ENCODE data around the gene TPPP3. TPM values are rescaled to one million over a fixed set of nuclear protein-coding genes. Genes with fewer than 3 reads are reported as not detected.
"Not testable (repeated sequence)": the region's sequence is repeated elsewhere in the genome, so short reads cannot be mapped to it uniquely, and the experiment has no call there.

The TPPP3 gene
- total RNA-seq, 1 experiment from 2014 or later: 70.5 TPM

- no peak for DNase-seq (ENCODE audit: low spot score)
Observed at GRCh38 chr16:67390816-67391423, 2.4 kb downstream of the TPPP3 start.

- DNase-seq (ENCODE audit: low spot score): no peak
Observed at GRCh38 chr16:67389911-67390815, 3.1 kb downstream of the TPPP3 start.

GRCh38 chr16:67388591-67388990 lies 4.7 kb downstream of the TPPP3 start:
- no peak for DNase-seq (ENCODE audit: low spot score)

GRCh38 chr16:67388191-67388590 lies 5.1 kb downstream of the TPPP3 start:
- no peak for DNase-seq (ENCODE audit: low spot score)

GRCh38 chr16:67387479-67388079 lies 5.7 kb downstream of the TPPP3 start:
- DNase-seq (ENCODE audit: low spot score): no peak

- DNase-seq (ENCODE audit: low spot score): no peak
Observed at GRCh38 chr16:67386861-67387455, 6.3 kb downstream of the TPPP3 start.

GRCh38 chr16:67384778-67385510 lies 8.4 kb downstream of the TPPP3 start:
- no peak for DNase-seq (ENCODE audit: low spot score)

- no peak for DNase-seq (ENCODE audit: low spot score)
Observed at GRCh38 chr16:67383284-67383683, 10.0 kb downstream of the TPPP3 start.

- DNase-seq (ENCODE audit: low spot score): no peak
Observed at GRCh38 chr16:67378642-67379041, 14.7 kb downstream of the TPPP3 start.

- not testable (repeated sequence) for DNase-seq (ENCODE audit: low spot score)
Observed at GRCh38 chr16:67376012-67376411, 17.3 kb downstream of the TPPP3 start.

GRCh38 chr16:67372664-67373063 lies 20.6 kb downstream of the TPPP3 start:
- DNase-seq (ENCODE audit: low spot score): no peak

- no peak for DNase-seq (ENCODE audit: low spot score)
Observed at GRCh38 chr16:67370661-67371060, 22.6 kb downstream of the TPPP3 start.

- DNase-seq (ENCODE audit: low spot score): peak; percentile 55
Observed at GRCh38 chr16:67364600-67365235, 28.6 kb downstream of the TPPP3 start.

- DNase-seq (ENCODE audit: low spot score): no peak
Observed at GRCh38 chr16:67361038-67361437, 32.3 kb downstream of the TPPP3 start.

GRCh38 chr16:67359540-67360269 lies 33.6 kb downstream of the TPPP3 start:
- not testable (repeated sequence) for DNase-seq (ENCODE audit: low spot score)

GRCh38 chr16:67357561-67357960 lies 35.7 kb downstream of the TPPP3 start:
- DNase-seq (ENCODE audit: low spot score): no peak

- no peak for DNase-seq (ENCODE audit: low spot score)
Observed at GRCh38 chr16:67356396-67356795, 36.9 kb downstream of the TPPP3 start.

- not testable (repeated sequence) for DNase-seq (ENCODE audit: low spot score)
Observed at GRCh38 chr16:67352463-67352862, 40.8 kb downstream of the TPPP3 start.

GRCh38 chr16:67350324-67350723 lies 43.0 kb downstream of the TPPP3 start:
- no peak for DNase-seq (ENCODE audit: low spot score)

- DNase-seq (ENCODE audit: low spot score): peak; percentile 71
Observed at GRCh38 chr16:67349172-67349571, 44.1 kb downstream of the TPPP3 start.

All from HT-29 (cell line).